AG04450 (cell line): ENCODE results near the gene RIC1. TPM values are rescaled to one million over a fixed set of nuclear protein-coding genes. Genes with fewer than 3 reads are reported as not detected.

ENCODE experiments used
- CTCF ChIA-PET: fragments of 300-600, 350-600 bp; formaldehyde crosslinking; extraction: SDS; loops from one replicate; lab custom pipeline; 2022; ENCODE audit warnings: antibody characterized with exemption, inconsistent platforms; lab: Charles Lee
- POLR2A ChIA-PET: fragments of 350-600 bp; formaldehyde crosslinking; extraction: SDS; loops from one replicate; lab custom pipeline; 2021; ENCODE audit warnings: antibody characterized with exemption, inconsistent platforms; lab: Yijun Ruan, JAX
- DNase-seq: peaks from one replicate; pipeline ENCODE4 v3.0.0-alpha.2; 2011; ENCODE audit warnings: low read depth, low spot score
- H3K27ac ChIP-seq: one replicate; pipeline ENCODE4 v1.5.1; 2012; ENCODE audit warnings: low read depth, low read length, control low read depth
- H3K27me3 ChIP-seq: one replicate; pipeline ENCODE4 v1.6.0; 2012; ENCODE audit warnings: low read length; ENCODE audit not compliant: control insufficient read depth, insufficient read depth
- H3K4me3 ChIP-seq: 2 replicates; pipeline ENCODE4 v1.5.1; 2011; ENCODE audit warnings: mild to moderate bottlenecking, low read depth, low read length, control low read depth
- H3K9me3 ChIP-seq: 2 replicates; pipeline ENCODE4 v1.5.1; 2012; ENCODE audit warnings: low read length; ENCODE audit not compliant: control insufficient read depth, insufficient read depth
- polyA plus RNA-seq: library from polyadenylated mRNA; depleted of rRNA; stranded (reverse); fragments of >200 nt; gene quantifications from 2 replicates; pipeline ENCODE4 v1.2.3, GENCODE V29; 2011
- TF ChIP-seq, protein P1 (sequence below): IDR thresholded peaks from 2 replicates; pipeline ENCODE4 v1.5.1; 2011; ENCODE audit warnings: low read depth, low read length, control low read depth, inconsistent platforms

The RIC1 gene
- polyA plus RNA-seq, 1 experiment, result 65.4 TPM

GRCh38 chr9:5743109-5743508 lies 114.2 kb downstream of the RIC1 start:
- POLR2A ChIA-PET, result no interaction called here

DNA sequence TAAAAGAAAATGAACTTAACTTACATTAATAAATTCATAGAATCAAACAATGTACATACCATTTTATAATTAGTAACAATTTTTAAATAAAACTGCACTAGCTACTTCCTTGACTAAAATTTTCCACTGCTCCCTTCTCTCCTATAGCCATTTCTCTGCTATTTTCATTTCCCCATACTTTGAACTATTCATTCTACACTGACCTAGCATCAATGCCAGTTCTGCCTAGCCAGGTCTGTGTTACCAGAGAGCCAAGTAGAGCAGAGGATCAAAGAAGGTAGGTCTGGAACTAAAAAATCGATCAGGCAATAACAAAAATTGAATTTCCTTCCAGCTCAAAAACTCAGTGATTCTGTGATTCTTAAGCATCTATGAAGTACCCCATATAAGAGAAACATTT lies 119.5 kb downstream of the RIC1 start:
- DNase-seq, result no peak
- Histone ChIP-seq H3K4me3 (no peak overlapping the region), H3K27me3 (no peaks in the 10 kb centered on the region), H3K27ac (no peak overlapping the region), H3K9me3 (no peaks in the 10 kb centered on the region)
- TF ChIP-seq, protein P1, sequence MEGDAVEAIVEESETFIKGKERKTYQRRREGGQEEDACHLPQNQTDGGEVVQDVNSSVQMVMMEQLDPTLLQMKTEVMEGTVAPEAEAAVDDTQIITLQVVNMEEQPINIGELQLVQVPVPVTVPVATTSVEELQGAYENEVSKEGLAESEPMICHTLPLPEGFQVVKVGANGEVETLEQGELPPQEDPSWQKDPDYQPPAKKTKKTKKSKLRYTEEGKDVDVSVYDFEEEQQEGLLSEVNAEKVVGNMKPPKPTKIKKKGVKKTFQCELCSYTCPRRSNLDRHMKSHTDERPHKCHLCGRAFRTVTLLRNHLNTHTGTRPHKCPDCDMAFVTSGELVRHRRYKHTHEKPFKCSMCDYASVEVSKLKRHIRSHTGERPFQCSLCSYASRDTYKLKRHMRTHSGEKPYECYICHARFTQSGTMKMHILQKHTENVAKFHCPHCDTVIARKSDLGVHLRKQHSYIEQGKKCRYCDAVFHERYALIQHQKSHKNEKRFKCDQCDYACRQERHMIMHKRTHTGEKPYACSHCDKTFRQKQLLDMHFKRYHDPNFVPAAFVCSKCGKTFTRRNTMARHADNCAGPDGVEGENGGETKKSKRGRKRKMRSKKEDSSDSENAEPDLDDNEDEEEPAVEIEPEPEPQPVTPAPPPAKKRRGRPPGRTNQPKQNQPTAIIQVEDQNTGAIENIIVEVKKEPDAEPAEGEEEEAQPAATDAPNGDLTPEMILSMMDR, result no peak
- POLR2A ChIA-PET, result interaction anchor here (0.7 kb wide), 1 partner anchor 120 kb away, joined by 4 read pairs; no protein-coding TSS in a partner anchor
- CTCF ChIA-PET, result no interaction called here

More at GRCh38 chr9:5743109-5743508, 114.2 kb downstream of the RIC1 start:
- TF ChIP-seq, protein P1, result no peak
- CTCF ChIA-PET, result interaction anchor here (1.2 kb wide), 1 partner anchor 11 kb away, joined by 4 read pairs; no protein-coding TSS in a partner anchor
- H3K4me3 ChIP-seq, result no peak overlapping the region
- H3K9me3 ChIP-seq, result no peaks in the 10 kb centered on the region
- DNase-seq, result no peak
- no peak overlapping the region for H3K27ac ChIP-seq
- no peaks in the 10 kb centered on the region for H3K27me3 ChIP-seq

GRCh38 chr9:5749306-5749705 lies 120.4 kb downstream of the RIC1 start:
- no peak overlapping the region for H3K27ac ChIP-seq
- ChIA-PET CTCF (no interaction called here), POLR2A (no interaction called here)
- no peak for DNase-seq
- no peaks in the 10 kb centered on the region for H3K9me3 ChIP-seq
- TF ChIP-seq, protein P1, result no peak
- no peak overlapping the region for H3K4me3 ChIP-seq
- H3K27me3 ChIP-seq, result no peaks in the 10 kb centered on the region

DNA sequence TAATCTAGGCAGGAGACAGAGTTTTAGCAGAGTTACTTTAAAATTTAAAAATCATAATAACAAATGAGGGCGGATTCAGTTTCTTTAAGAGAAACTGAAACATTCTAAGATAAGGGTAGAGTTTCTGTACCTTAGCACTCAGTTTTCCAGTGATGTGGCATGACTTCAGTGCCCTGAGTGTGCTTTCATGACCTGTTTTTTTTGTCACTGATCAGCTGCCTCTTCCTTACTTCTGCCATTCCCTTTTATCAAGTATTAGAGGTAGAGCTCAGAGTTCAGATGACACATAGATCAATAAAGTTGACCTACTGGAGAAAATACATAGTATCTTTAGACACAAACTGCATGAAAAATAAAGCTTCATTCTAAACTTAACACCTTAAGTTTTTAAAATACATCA lies 121.7 kb downstream of the RIC1 start:
- TF ChIP-seq, protein P1, result no peak
- Histone ChIP-seq H3K9me3 (no peaks in the 10 kb centered on the region), H3K27me3 (no peaks in the 10 kb centered on the region), H3K27ac (no peak overlapping the region), H3K4me3 (no peak overlapping the region)
- no peak for DNase-seq
- POLR2A ChIA-PET, result no interaction called here
- CTCF ChIA-PET, result no interaction called here

GRCh38 chr9:5756633-5757032 lies 127.7 kb downstream of the RIC1 start:
- H3K27ac ChIP-seq, result no peak overlapping the region
- no peak for DNase-seq
- no peaks in the 10 kb centered on the region for H3K27me3 ChIP-seq
- TF ChIP-seq, protein P1, result no peak
- POLR2A ChIA-PET, result interaction anchor here (0.6 kb wide), 1 partner anchor 113 kb away, joined by 3 read pairs; no protein-coding TSS in a partner anchor
- H3K9me3 ChIP-seq, result no peaks in the 10 kb centered on the region
- H3K4me3 ChIP-seq, result no peak overlapping the region
- CTCF ChIA-PET, result interaction anchor here (0.5 kb wide), 1 partner anchor 125 kb away, joined by 5 read pairs; no protein-coding TSS in a partner anchor
